ENCODE measurements around the gene SPACA7. TPM values are rescaled to one million over a fixed set of nuclear protein-coding genes. Genes with fewer than 3 reads are reported as not detected.

SPACA7 gene
- total and polyA plus RNA-seq, 9 of the 15 experiments (the other 6 are each of a cell fraction or from before 2014, with no cell fraction given) = not detected

- TF ChIP-seq FOXP1 (CRISPR knock-in tag; IDR thresholded peaks at IDR 0.05) (no peak), EZH2 (IDR thresholded peaks at IDR 0.05; ENCODE audit: borderline replicate concordance, low read depth, low read length) (no peak), FOXO4 (CRISPR knock-in tag; IDR thresholded peaks at IDR 0.05) (no peak), KAT2B (IDR thresholded peaks at IDR 0.05; ENCODE audit: low read depth, low read length) (no peak), CBFA2T2 (conservative IDR thresholded peaks at IDR 0.05) (no peak), ZNF507 (tag; conservative IDR thresholded peaks at IDR 0.05) (no peak), ZNF764 (CRISPR knock-in tag; IDR thresholded peaks at IDR 0.05; ENCODE audit: low read depth) (no peak), TAF7 (tag; IDR thresholded peaks at IDR 0.05) (no peak), ZNF133 (CRISPR knock-in tag; IDR thresholded peaks at IDR 0.05) (no peak)
Measured at GRCh38 chr13:112353856-112354255, 22.3 kb upstream of the SPACA7 start (continued).

GRCh38 chr13:112354330-112355273, 21.6 kb upstream of the SPACA7 start:
- POLR2A ChIA-PET = no interaction called here
- no peak overlapping the region for H3K4me2 ChIP-seq (ENCODE audit: insufficient read depth, low read length)
- no peak overlapping the region for H3K4me3 ChIP-seq
- H3K9ac ChIP-seq (ENCODE audit: insufficient read depth in 1 of 2, low read depth in 2 of 2, low read length in 2 of 2) = no peak overlapping the region
- in situ Hi-C loops (cut with MboI) (no loop called here), intact Hi-C loops (cut with micrococcal nuclease) (loop anchor here (5.0 kb wide), 1 partner anchor 322 kb away; no protein-coding TSS in a partner anchor)
- H3K9me1 ChIP-seq (ENCODE audit: control insufficient read depth, insufficient read depth, low read length) = no peaks in the 10 kb centered on the region
- no peaks in the 10 kb centered on the region for H4K20me1 ChIP-seq (replicated peaks; ENCODE audit: control insufficient read depth, insufficient read depth, low read length)
- no peaks in the 10 kb centered on the region for H3K4me1 ChIP-seq (replicated peaks in 1 of 2; ENCODE audit: control insufficient read depth in 2 of 2, insufficient read depth in 2 of 2, low read length in 2 of 2)
- no peak overlapping the region for H2AFZ ChIP-seq (ENCODE audit: low read depth, low read length)
- no peak for FAIRE-seq
- BruUV-seq (replicated peaks) = no TSS peak
- WGBS (ENCODE audit: insufficient coverage, low coverage, missing lambda C conversion rate) = 1% methylated on average over 18 of the region's 32 CpGs
- DNase-seq (ENCODE audit: extremely low read depth in 1 of 4, low spot score in 3 of 4) = no peak
- H3K27me3 ChIP-seq (ENCODE audit: control insufficient read depth in 2 of 2, insufficient read depth in 2 of 2, low read length in 2 of 2) = peaks cover 0 to 14% of the 10 kb centered on the region in 2 experiments; a peak in 1 of 5 replicates
- no peaks in the 10 kb centered on the region for H3K9me3 ChIP-seq (replicated peaks; ENCODE audit: control insufficient read depth, insufficient read depth, low read depth, low read length)
- ATAC-seq = no peak
- H3K27ac ChIP-seq (ENCODE audit: extremely low read depth, low read depth, low read length) = no peak overlapping the region
- CTCF ChIA-PET (ENCODE audit: low intra/inter-chr PET ratio) = no interaction called here
- H3K36me3 ChIP-seq (ENCODE audit: control insufficient read depth, insufficient read depth, low read length) = no peaks in the 10 kb centered on the region
- no peaks in the 10 kb centered on the region for H3K79me2 ChIP-seq (ENCODE audit: control insufficient read depth, insufficient read depth, low read length)
- no peak for TF ChIP-seq ZBTB12 (CRISPR knock-in tag; IDR thresholded peaks at IDR 0.05)
- no peak for TF ChIP-seq MAZ (CRISPR knock-in tag; conservative IDR thresholded peaks at IDR 0.05 in 1 of 2, IDR thresholded peaks at IDR 0.05 in 1 of 2)
- TF ChIP-seq HNRNPK (IDR thresholded peaks at IDR 0.05; ENCODE audit: low read depth, low read length, poor library complexity, severe bottlenecking) = no peak
- no peak for TF ChIP-seq CREM (IDR thresholded peaks at IDR 0.05; ENCODE audit: low read depth)
- no peak for TF ChIP-seq ZC3H8 (IDR thresholded peaks at IDR 0.05)
- TF ChIP-seq HINFP (tag; conservative IDR thresholded peaks at IDR 0.05; ENCODE audit: low read depth) = no peak
- no peak for TF ChIP-seq XRCC3 (IDR thresholded peaks at IDR 0.05)
- TF ChIP-seq ASH1L (IDR thresholded peaks at IDR 0.05; ENCODE audit: borderline replicate concordance, low read depth, partially characterized antibody) = no peak
- TF ChIP-seq CAMTA2 (CRISPR knock-in tag; conservative IDR thresholded peaks at IDR 0.05) = no peak

All from K562 (cell line).